Measurements from ENCODE around the gene LRP10.
"Not testable (repeated sequence)": the region's sequence is repeated elsewhere in the genome, so short reads cannot be mapped to it uniquely, and the experiment has no call there.

LRP10 gene

GRCh38 chr14:22910916-22911315 is 39.4 kb downstream of the LRP10 start:
- DNase-seq (ENCODE audit: low read depth in 1 of 2, low spot score in 1 of 2) = no peak

GRCh38 chr14:22914836-22915235 is 43.3 kb downstream of the LRP10 start:
- not testable (repeated sequence) for DNase-seq (ENCODE audit: low read depth in 1 of 2, low spot score in 1 of 2)

GRCh38 chr14:22915886-22916521 is 44.5 kb downstream of the LRP10 start:
- DNase-seq (ENCODE audit: low read depth in 1 of 2, low spot score in 1 of 2) = no peak

GRCh38 chr14:22918804-22919600 is 47.5 kb downstream of the LRP10 start, which contains the start of gene RBM23:
Gene RBM23, minus strand, starts transcription at chr14:22919149.
- peak; percentile 99 for DNase-seq (ENCODE audit: low read depth in 1 of 2, low spot score in 1 of 2)

GRCh38 chr14:22919601-22919921 is 48.0 kb downstream of the LRP10 start:
- DNase-seq (ENCODE audit: low read depth in 1 of 2, low spot score in 1 of 2) = no peak

- DNase-seq (ENCODE audit: low read depth in 1 of 2, low spot score in 1 of 2) = no peak
Observed at GRCh38 chr14:22920697-22921096, 49.2 kb downstream of the LRP10 start.

- no peak for DNase-seq (ENCODE audit: low read depth in 1 of 2, low spot score in 1 of 2)
Observed at GRCh38 chr14:22922294-22922693, 50.8 kb downstream of the LRP10 start.

- no peak for DNase-seq (ENCODE audit: low read depth in 1 of 2, low spot score in 1 of 2)
Observed at GRCh38 chr14:22923746-22924145, 52.2 kb downstream of the LRP10 start.

- DNase-seq (ENCODE audit: low read depth in 1 of 2, low spot score in 1 of 2) = no peak
Observed at GRCh38 chr14:22925513-22925912, 54.0 kb downstream of the LRP10 start.

- no peak for DNase-seq (ENCODE audit: low read depth in 1 of 2, low spot score in 1 of 2)
Observed at GRCh38 chr14:22926316-22926715, 54.8 kb downstream of the LRP10 start.

GRCh38 chr14:22928237-22929103 is 56.9 kb downstream of the LRP10 start:
- DNase-seq (ENCODE audit: low read depth in 1 of 2, low spot score in 1 of 2) = no peak

GRCh38 chr14:22929104-22929960 is 57.8 kb downstream of the LRP10 start, which contains the start of gene PRMT5:
Gene PRMT5, minus strand, starts transcription at chr14:22929376. Its CDS starts 15 bp downstream, at chr14:22929361.
- peak; percentile 93 for DNase-seq (ENCODE audit: low read depth in 1 of 2, low spot score in 1 of 2)

- DNase-seq (ENCODE audit: low read depth in 1 of 2, low spot score in 1 of 2) = no peak
Observed at GRCh38 chr14:22929961-22930364, 58.4 kb downstream of the LRP10 start.

All from activated T-helper 1 cell treated with anti-CD3 and anti-CD28 coated beads, Interleukin-2, amount 50 U/mL, for 16 hours (primary cell).